ENCODE results near the gene DGKB. TPM values are rescaled to one million over a fixed set of nuclear protein-coding genes. Genes with fewer than 3 reads are reported as not detected.

The DGKB gene
- polyA plus RNA-seq, 1 experiment, result 0.04 TPM

- TF ChIP-seq CTCF (IDR thresholded peaks at IDR 0.05; ENCODE audit: low read depth, low read length), result no peak
- POLR2A ChIA-PET, result no interaction called here
- CTCF ChIA-PET, result no interaction called here
- H3K4me3 ChIP-seq (ENCODE audit: low read depth, low read length), result no peak overlapping the region
- no peak for DNase-seq (ENCODE audit: low read depth, low spot score)
- no peaks in the 10 kb centered on the region for H3K27me3 ChIP-seq (ENCODE audit: control insufficient read depth, insufficient read depth, low read length)
- no peak overlapping the region for H3K27ac ChIP-seq (ENCODE audit: low read depth, low read length)
- no peaks in the 10 kb centered on the region for H3K9me3 ChIP-seq (ENCODE audit: control insufficient read depth, insufficient read depth, low read length)
These were observed 109.4 kb downstream of the DGKB start for GRCh38 chr7:14793151-14793550.

DNA sequence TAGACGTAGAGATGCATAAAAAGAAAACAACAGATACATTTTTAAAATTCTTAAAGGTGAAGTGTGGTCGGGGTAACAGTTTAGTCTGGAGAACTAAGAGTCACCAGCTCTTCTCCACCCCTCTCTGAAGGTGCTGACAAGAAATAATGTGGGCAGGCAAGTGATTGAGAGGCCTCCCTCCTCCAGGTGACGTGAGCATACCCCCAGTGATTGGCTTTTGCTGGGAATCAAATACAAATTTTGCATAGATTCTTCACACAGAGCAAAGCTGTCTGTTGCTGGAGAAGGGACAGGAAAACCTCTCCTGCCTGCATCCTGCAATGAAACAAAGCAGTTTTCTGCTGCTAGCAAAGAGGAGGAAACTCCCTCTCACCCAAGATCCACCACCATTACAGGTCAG is 115.0 kb downstream of the DGKB start:
- H3K9me3 ChIP-seq (ENCODE audit: control insufficient read depth, insufficient read depth, low read length), result no peaks in the 10 kb centered on the region
- no peak overlapping the region for H3K27ac ChIP-seq (ENCODE audit: low read depth, low read length)
- H3K27me3 ChIP-seq (ENCODE audit: control insufficient read depth, insufficient read depth, low read length), result no peaks in the 10 kb centered on the region
- no peak for TF ChIP-seq CTCF (IDR thresholded peaks at IDR 0.05; ENCODE audit: low read depth, low read length)
- ChIA-PET POLR2A (no interaction called here), CTCF (no interaction called here)
- no peak overlapping the region for H3K4me3 ChIP-seq (ENCODE audit: low read depth, low read length)
- DNase-seq (ENCODE audit: low read depth, low spot score), result no peak

DNA sequence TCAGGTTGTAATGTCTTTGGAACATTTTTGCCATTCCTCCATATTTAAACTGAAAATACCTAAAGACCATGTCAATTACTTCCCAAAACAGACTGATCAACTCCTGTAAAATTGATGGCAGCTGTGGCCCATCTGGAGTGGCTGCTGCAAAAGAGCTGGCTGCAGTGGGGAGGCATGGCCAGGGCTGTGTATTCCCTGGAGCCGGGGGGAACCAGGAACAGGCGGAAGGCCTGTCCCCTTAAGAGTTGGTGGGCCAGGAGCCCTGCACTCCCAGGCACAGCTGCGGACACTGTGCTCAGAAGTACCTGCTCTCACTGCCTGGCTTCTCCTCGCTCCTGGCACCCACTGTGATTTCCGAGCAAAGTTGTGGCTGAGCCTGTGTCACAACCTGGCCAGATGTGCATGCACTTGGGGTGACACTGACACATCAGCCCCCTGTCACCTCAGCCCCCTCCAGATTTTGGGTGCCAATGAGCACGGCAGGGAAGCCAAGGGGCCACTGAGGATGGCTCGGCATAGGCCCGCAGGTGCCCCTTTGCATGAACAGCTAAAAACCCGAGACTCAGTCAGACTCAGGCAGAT is 116.1 kb downstream of the DGKB start:
- DNase-seq (ENCODE audit: low read depth, low spot score), result no peak
- ChIA-PET POLR2A (interaction anchor here (0.5 kb wide), 1 partner anchor 36 kb away, joined by 3 read pairs; no protein-coding TSS in a partner anchor), CTCF (no interaction called here)
- H3K4me3 ChIP-seq (ENCODE audit: low read depth, low read length), result no peak overlapping the region
- H3K27ac ChIP-seq (ENCODE audit: low read depth, low read length), result no peak overlapping the region
- no peak for TF ChIP-seq CTCF (IDR thresholded peaks at IDR 0.05; ENCODE audit: low read depth, low read length)
- no peaks in the 10 kb centered on the region for H3K27me3 ChIP-seq (ENCODE audit: control insufficient read depth, insufficient read depth, low read length)
- H3K9me3 ChIP-seq (ENCODE audit: control insufficient read depth, insufficient read depth, low read length), result no peaks in the 10 kb centered on the region

DNA sequence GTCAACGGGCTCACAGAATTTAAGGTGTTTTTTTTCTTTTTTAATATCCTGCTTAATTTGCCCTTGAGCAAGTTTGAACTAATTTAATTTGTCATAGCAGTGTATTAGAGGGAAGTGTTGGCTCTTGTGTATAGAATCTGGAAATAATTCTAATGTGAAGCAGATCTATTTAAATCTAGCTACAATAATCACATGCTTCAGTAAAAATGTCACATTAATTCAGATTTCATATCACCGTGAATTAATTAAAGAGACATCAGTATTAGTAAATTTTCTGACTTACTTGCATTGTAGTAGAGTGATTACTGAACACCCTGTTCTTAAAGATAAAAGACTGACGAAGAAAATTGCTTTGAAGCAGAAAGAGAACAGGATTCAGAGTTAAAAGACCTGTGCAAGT is 124.7 kb downstream of the DGKB start:
- POLR2A ChIA-PET, result no interaction called here
- Histone ChIP-seq H3K27ac (ENCODE audit: low read depth, low read length) (no peak overlapping the region), H3K27me3 (ENCODE audit: control insufficient read depth, insufficient read depth, low read length) (no peaks in the 10 kb centered on the region), H3K9me3 (ENCODE audit: control insufficient read depth, insufficient read depth, low read length) (peaks cover 7% of the 10 kb centered on the region), H3K4me3 (ENCODE audit: low read depth, low read length) (no peak overlapping the region)
- TF ChIP-seq CTCF (IDR thresholded peaks at IDR 0.05; ENCODE audit: low read depth, low read length), result no peak
- no peak for DNase-seq (ENCODE audit: low read depth, low spot score)
- CTCF ChIA-PET, result no interaction called here

DNA sequence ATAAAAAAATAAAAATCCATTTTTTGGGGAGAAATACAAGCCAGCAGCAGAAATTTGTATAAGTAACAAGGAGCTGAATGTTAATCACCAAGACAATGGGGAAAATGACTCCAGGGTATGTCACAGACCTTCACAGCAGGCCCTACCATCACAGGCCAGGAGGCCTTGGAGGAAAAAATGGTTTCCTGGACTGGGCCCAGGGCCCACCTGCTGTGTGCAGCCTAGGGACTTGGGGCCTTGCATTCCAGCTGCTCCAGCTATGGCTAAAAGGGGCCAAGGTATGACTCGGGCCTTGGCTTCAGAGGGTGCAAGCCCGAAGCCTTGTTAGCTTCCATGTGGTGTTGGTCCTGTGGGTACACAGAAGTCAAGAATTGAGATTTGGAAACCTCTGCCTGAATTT is 126.3 kb downstream of the DGKB start:
- no peak for TF ChIP-seq CTCF (IDR thresholded peaks at IDR 0.05; ENCODE audit: low read depth, low read length)
- ChIA-PET POLR2A (no interaction called here), CTCF (no interaction called here)
- no peaks in the 10 kb centered on the region for H3K27me3 ChIP-seq (ENCODE audit: control insufficient read depth, insufficient read depth, low read length)
- H3K27ac ChIP-seq (ENCODE audit: low read depth, low read length), result no peak overlapping the region
- H3K9me3 ChIP-seq (ENCODE audit: control insufficient read depth, insufficient read depth, low read length), result peaks cover 7% of the 10 kb centered on the region
- no peak overlapping the region for H3K4me3 ChIP-seq (ENCODE audit: low read depth, low read length)
- no peak for DNase-seq (ENCODE audit: low read depth, low spot score)

Data from AG04450 (cell line).